Cerebellar nuclear complex (tissue), 1 donor: ENCODE measurements around the gene LIX1L.

ENCODE experiments used
- DNase-seq, 2 experiments: peaks; one replicate each; lab custom pipeline; 2025; lab: John Stamatoyannopoulos, UW

Gene LIX1L

GRCh38 chr1:145957443-145958319, at the start of gene LIX1L:
TSS of gene LIX1L (minus strand) at chr1:145958017. CDS start at chr1:145957927, 90 bp downstream.
- DNase-seq: peak; percentile 92 to 99

DNA sequence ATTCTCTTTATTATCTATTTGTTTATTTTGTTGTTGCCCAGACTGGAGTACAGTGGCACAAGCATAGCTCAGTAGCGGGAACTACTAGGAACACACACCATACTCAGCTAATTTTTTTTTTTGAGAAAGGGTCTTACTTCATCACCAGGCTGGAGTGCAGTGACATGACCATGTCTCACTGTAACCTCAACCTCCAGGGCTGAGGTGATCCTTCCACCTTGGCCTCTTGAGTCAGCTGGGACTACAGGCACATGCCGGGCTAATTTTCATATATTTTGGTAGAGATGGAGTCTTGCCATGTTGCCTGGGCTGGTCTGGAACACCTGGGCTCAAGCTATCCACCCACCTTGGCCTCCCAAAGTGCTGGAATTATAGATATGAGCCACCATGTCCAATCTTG, 43.9 kb upstream of the LIX1L start:
- DNase-seq: no peak

- DNase-seq: peak in 1 of 2 experiments; percentile 35
Measured at GRCh38 chr1:145999321-146000024, 41.7 kb upstream of the LIX1L start.

- no peak for DNase-seq
Measured at GRCh38 chr1:145997718-145998023, 39.9 kb upstream of the LIX1L start.

DNA sequence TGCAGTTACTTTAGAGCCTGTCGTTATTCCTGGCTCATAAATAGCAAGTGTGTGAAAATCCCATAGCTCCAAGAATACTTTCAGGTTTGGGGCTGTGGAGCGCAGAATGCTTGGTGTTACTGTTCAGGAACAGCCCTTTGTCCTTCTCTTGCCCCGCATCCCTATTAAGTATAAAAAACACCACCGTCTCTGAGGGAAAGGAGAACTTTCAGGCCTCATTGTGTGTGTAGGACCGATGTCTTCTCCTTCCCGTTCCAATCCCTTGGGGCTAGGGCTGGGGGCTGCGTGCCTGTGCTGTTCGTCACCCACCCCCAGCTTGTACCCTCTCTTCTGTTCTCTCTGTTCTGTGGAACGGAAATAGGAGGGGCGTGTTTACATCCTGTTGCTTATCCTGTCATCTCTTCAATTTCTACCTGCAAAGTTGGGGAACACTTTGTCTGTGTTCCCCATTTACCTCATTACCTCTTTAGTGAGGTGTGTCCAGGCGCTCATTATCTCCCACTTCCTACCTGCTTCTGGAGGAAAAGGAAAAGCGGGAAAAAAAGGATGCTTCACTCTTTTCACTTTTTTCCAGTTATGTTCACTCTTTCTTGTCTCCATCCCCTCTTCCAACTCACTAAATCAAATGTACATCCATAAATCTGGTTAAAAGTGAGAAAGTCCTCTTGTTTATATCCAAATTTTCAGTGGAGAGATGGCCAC, 39.4 kb upstream of the LIX1L start:
- peak in 1 of 2 experiments; percentile 55 for DNase-seq

DNA sequence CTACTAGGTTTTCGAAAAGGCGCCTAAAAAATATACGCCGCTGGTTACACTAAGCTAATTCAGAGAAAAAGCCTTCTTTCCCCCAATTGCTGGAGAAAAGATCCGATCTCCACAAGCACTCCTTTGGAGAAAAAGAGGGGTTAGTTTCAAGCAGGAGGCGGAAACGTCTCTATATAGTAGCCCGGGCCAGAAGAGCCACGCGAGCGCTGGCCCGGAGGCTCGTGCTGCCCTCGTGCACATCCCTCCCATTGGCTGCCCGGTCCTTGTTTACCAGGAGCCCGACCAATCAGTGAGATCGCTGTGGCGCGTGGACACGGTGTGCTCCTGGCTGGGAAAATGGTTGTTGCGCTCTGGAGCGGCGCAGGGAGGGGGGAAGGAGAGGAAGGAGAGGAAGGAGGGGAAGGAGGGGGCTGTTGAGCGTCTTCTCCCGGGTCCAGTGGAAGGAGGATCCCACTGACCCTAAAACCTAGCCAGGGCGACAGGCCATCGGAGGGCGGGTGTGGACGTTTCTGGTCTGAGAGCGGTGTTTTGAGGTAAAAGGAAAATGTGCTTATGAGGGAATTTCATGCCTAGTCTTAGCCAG, 38.7 kb upstream of the LIX1L start, which contains the start of gene TXNIP:
TXNIP (minus strand) TSS at position 147 of the 583 bp plus-strand sequence. CDS start 313 bp downstream, outside the sequence.
- DNase-seq: peak; percentile 94 to 99

DNA sequence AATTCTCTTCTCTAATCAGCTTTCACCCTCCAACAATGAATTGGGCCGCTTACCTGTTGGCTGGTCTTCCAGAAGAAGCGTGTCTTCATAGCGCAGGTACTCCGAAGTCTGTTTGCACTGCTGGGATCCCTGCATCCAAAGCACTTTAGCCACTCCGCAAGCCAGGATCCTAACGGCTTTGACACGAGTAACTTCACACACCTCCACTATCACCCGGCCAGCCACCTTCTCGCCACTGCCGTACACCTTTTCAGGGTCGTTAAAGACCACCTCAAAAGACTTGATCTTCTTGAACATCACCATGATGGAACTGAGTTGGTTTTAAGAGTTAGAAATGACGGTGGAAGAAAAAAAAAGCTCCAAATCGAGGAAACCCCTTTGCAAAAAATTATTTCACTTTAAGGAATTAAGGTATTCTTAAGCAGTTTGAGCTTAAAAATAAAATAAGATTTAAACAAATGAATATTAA, 38.2 kb upstream of the LIX1L start:
- no peak for DNase-seq

DNA sequence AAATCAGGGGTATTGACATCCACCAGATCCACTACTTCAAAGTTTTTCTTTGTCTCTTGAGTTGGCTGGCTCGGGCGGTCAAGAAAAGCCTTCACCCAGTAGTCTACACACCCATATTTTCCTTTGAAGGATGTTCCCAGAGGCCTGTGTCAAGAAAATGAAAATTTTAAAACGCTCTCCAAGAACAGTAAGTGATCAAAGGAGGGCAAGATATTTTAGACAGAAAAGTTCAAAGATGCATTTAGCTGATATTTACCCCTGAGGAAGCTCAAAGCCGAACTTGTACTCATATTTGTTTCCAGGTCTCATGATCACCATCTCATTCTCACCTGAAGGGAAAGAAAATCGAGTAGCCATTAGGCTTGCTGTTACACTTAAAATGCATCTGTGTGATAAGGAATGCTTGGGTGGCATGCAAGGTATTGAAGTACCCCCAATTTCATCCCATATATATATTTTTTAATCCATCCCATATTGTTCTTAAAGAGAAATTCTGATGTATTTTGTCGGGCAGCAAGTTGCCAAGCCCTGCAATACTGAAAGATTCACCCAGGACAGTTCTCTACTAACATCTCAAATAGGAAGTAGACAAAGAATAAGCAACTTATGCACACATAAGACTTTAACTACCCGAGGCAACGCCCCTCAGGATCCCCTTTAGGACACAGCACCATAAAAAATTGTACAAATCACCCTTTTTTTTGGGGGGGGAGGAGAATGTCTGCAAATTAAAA, 37.5 kb upstream of the LIX1L start:
- no peak for DNase-seq

DNA sequence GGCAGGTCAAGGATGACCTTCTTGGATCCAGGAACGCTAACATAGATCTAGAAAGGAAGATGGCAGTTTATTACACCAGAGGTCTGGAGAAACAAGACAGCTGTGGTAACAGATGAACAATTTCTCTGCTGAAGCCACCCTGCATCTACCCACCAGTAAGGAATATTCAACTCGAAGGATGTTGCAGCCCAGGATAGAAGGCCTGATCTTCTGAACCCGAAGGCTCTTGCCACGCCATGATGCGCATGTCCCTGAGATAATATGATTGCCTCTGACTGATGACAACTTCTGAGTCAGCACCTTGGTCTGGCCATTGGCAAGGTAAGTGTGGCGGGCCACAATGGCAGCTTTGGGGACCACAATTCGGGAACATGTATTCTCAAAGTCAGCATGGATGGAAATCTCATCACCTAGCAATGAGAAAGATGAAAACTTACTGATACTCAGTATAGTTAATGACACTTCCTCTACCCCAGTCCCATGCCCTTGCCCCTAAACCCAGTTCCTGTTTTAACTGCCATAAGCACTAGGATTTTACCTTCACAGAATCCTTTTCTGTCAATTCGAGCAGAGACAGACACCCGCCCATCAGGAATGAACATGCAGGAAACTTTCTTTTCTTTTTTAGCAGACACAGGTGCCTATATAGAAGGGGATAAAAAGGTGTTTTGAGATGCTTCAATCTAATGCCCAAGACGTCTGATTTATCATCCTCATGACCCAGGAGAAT, 36.7 kb upstream of the LIX1L start:
- no peak for DNase-seq

GRCh38 chr1:145993618-145994390, 36.0 kb upstream of the LIX1L start:
- no peak for DNase-seq

DNA sequence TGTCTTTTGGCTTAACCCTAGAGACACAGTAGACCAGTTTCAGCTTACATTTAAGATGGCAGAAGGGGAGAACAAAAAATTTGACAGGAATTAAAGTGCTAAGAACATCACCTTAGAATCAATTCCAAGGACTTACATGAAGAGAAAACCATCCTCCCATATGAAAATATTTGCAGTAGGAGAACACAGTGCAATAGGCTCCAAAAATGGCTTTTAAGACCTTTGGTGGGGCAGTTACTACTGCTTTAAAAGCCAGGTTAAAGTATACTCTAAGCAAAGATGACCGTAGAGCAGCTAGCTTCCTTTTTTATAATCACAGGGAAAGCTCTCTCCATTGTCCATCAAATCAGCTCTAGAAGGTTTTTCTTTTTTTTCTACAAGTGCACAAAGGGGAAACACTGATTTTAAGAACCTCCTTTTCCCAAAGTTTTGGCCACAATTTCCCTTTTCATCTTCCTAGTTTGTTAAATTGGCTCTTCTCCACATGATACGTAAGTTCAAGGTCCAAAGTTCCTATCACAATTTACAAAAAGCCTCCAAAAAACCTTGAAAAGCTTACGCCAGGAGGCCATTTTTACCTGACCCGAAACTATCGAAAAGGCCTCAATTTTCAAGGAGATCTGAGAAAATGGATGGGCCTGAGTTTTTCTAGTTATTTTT, 35.3 kb upstream of the LIX1L start:
- no peak for DNase-seq

DNA sequence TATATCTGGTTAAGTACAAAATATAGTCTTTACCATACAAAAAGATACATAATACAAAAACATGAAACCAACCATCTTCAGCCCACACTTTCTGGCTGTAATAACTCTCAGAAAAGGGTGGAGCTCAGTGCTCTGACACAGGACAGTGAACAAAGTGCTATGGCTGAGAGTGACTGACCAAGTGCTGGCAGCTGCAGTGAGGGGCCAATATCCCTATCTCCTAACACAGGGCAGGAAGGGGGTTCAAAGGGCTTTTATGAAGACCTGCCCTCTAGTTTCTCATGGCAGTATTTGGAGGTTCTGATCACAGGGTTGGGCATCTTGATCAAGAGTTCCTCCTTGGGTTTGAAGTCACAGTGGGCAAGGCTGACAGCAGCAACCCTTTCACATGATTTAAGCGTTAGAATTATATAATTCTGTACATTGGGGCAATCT, 34.7 kb upstream of the LIX1L start:
- DNase-seq: no peak

- DNase-seq: no peak
Measured at GRCh38 chr1:145991735-145992412, 34.1 kb upstream of the LIX1L start.

- DNase-seq: no peak
Measured at GRCh38 chr1:145990249-145990855, 32.5 kb upstream of the LIX1L start.

DNA sequence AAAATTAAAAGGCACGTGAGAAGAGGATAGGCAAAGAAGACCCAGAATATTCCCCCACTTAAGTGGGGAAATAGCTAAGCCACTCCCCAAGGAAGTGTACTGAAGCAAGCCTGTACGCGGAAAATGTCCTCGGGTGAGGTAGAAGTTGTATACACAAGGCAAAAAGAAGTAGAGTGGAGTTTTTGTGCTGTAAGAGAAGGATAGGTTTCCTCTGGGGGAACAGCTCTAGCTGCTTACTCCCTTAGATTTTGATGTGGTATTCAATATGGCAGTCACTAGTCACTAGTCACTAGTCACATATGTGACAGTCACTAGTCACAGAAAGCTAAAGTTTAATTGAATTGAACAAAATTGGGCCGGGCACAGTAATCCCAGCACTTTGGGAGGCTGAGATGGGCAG, 31.0 kb upstream of the LIX1L start:
- DNase-seq: no peak

- no peak for DNase-seq
Measured at GRCh38 chr1:145987926-145988325, 30.1 kb upstream of the LIX1L start.

- DNase-seq: no peak
Measured at GRCh38 chr1:145986551-145986950, 28.7 kb upstream of the LIX1L start.
